ENCODE data around the gene LRSAM1.

LRSAM1 gene

GRCh38 chr9:127426756-127427155 is 24.6 kb upstream of the LRSAM1 start:
- DNase-seq (ENCODE audit: low read depth) = no peak

DNA sequence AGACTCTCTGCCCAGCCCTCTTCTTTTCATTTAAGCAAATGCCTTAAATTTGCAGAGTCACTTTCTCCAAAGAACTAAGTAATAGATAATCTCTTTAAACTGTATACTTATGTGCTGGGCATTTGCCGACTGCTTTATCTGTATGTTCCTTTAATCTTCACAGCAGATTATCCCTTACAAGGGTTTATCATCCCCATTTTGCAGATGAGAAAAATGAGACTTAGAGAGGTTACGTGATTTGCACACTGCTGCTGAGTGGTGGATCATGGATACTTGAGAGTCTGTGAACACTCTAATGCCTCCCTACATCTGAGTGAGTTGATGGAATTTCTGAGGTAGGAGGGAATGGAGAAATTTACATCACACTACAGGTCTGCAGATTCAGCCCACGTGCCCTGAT is 23.0 kb upstream of the LRSAM1 start:
- no peak for DNase-seq (ENCODE audit: low read depth)

- no peak for DNase-seq (ENCODE audit: low read depth)
Observed at GRCh38 chr9:127430415-127430814, 20.9 kb upstream of the LRSAM1 start.

DNA sequence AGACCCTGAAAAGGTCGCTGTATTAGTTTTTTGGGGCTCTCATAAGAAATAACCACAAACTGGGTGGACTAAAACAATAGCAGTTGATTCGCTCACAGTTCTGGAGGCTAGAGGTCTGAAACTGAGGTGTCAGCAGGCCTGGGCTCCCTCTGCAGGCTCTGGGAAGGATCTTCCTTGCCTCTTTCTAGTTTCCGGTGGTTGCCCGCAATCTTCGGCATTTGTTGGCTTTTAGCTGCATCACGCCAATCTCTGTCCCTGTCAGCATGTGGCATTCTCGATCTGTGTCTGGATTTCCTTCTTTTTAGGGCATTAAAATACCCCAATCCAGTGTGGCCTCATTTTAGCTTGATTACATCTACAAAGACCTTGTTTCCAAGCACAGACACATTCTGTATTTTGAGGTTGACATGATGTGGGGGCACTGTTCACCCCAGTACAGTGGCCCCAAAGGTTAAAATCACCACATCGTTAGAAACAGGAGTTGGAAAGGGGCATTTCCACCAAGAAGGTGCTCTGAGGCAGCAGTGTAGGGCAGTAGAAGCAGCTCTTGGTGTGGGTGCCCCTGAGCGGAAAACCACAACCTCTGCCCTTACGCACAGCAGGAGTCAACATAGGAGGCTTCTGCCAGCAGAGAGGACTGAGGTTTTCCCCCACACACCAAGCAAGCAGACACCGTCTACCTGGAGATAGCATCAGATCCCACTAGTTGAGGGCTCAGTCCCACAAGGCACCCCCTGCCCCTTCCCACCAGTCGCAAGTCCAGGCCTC is 13.6 kb upstream of the LRSAM1 start:
- no peak for DNase-seq (ENCODE audit: low read depth)

DNA sequence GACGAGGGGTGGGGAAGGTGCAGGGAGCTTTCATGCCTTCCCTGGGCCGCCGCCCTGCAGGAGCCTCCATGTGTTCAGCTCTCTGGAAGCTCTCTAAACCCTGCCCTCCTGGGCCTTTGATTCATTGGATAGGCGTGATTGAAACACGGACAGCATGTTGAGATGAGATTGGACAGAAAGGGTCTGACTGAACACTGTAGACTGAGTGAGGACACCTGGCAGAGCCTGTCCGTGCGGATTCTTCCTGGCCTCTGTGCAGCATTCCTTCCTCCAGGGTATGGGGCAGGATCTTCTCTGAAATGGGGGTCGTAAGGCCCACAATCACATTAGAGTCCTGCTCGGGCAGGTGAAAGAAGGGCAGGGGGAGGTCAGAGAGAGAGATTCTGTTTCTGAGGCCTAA is 12.9 kb upstream of the LRSAM1 start:
- no peak for DNase-seq (ENCODE audit: low read depth)

DNA sequence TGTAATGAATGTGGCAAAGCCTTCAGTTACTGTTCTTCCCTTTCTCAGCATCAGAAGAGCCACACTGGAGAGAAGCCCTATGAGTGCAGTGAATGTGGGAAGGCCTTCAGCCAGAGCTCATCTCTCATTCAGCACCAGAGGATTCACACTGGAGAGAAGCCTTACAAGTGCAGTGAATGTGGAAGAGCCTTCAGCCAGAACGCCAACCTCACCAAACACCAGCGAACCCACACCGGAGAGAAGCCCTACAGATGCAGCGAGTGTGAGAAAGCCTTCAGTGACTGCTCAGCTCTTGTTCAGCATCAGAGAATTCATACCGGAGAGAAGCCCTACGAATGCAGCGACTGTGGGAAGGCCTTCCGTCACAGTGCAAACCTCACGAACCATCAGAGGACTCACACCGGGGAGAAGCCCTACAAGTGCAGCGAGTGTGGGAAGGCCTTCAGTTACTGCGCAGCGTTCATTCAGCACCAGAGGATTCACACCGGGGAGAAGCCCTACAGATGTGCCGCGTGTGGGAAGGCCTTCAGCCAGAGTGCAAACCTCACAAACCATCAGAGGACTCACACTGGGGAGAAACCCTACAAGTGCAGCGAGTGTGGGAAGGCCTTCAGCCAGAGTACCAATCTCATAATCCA is 6.9 kb upstream of the LRSAM1 start:
- DNase-seq (ENCODE audit: low read depth) = no peak

- DNase-seq (ENCODE audit: low read depth) = peak; percentile 73
Observed at GRCh38 chr9:127444921-127445850, 6.1 kb upstream of the LRSAM1 start.

- DNase-seq (ENCODE audit: low read depth) = no peak
Observed at GRCh38 chr9:127445851-127446712, 5.2 kb upstream of the LRSAM1 start.

- no peak for DNase-seq (ENCODE audit: low read depth)
Observed at GRCh38 chr9:127446713-127447415, 4.4 kb upstream of the LRSAM1 start.

- DNase-seq (ENCODE audit: low read depth) = no peak
Observed at GRCh38 chr9:127447416-127448111, 3.7 kb upstream of the LRSAM1 start.

- DNase-seq (ENCODE audit: low read depth) = no peak
Observed at GRCh38 chr9:127448112-127448805, 3.1 kb upstream of the LRSAM1 start.

DNA sequence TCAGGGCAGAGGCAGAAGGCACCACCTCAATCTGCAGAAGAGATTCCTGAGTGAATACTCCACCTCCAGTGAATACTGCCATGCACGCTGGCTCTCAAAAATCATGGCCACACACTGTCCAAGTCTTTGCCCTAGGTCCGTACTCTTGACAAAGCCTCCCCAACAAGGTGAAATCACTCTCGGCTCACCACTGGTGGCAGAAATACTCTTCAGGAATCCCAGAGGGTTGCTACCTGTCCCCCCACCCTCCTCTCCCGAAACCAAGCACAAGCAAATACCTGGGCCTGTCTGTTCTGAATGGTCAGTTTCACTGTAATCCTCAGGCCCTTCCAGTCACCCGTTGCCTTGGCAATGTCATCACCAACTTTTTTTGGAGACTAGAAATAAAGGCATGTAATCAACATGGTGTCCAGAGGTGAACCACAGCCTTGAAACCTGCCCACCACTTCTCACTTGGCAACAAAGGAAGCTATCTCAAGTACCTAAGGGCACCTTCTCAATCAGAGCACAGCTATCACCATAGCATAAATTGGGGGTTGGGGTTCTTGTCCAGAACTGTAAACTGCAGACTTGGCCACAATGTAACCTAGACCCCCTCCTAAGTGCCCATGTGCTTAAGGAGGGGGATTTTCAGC is 1.9 kb upstream of the LRSAM1 start:
- no peak for DNase-seq (ENCODE audit: low read depth)

- DNase-seq (ENCODE audit: low read depth) = peak; percentile 44
Observed at GRCh38 chr9:127450243-127450760, 1.0 kb upstream of the LRSAM1 start.

DNA sequence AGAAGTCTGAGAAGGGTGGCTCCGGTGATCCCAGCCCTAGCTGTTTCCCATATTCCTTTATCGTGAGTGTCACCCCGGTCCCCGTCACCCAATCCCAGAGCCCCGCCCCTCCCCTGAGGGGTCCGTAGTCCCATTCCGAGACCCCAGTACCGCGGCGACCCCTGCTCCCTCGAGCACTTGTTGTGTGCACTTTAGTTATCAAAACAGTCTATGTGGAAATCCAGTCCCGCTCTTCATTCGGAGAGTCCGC is 223 bp downstream of the LRSAM1 start:
- no peak for DNase-seq (ENCODE audit: low read depth)

DNA sequence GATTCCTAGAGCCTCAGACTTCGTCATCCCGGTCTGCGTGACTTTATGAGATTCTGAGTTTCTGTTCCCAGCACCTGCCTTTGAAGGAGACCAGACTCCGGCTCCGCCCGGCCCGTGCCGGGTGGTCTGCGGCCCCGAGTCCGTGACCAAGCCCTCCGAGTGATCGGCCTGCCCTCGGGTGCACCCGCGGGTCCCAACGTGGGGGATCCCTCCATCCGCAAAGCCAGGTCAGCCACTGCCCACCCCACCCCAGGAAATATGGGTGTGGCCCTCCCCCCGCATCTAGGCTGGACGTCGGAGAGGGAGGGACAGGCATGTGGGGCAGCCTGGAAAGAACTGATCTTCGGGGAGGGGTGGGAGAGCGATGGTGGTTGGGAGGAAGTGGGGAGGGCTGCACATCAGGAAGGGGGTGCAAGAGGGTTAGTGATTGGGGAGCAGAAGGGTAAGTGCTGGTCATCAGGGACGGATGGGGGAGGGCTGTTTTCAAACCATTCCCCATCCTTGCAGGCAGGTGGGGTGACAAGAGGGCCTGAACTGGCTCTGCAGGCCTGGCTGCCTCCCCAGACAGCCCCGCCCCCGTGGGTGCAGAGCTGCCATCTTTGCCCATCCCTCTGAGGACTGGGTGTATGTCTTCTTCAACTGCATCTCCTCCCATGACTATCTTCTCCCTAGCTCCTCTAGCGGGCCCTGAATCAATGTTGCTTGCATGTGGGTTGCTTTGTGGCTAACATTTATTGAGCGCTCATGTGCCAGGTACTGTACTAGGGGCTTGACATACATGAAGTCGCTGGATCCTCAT is 747 bp downstream of the LRSAM1 start:
- DNase-seq (ENCODE audit: low read depth) = no peak

DNA sequence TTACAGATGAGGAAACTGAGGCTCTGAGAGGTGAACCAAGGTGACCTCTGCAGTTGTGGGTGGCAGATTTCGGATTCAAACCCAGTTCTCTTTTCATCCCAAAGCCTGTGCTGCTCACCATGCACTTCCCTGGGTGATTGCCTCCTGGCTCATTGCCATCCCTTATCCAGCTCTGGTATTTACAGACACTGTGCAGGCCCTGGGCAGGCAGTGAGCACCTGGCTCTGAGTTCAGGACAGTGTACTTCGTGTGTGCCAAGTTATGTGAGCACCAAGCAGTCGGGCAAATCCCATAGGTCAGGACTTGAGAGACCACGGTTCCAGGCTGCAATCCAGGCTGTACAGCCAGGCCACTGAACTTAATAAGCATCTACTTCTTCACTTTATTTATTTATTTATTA is 1.4 kb downstream of the LRSAM1 start:
- no peak for DNase-seq (ENCODE audit: low read depth)

DNA sequence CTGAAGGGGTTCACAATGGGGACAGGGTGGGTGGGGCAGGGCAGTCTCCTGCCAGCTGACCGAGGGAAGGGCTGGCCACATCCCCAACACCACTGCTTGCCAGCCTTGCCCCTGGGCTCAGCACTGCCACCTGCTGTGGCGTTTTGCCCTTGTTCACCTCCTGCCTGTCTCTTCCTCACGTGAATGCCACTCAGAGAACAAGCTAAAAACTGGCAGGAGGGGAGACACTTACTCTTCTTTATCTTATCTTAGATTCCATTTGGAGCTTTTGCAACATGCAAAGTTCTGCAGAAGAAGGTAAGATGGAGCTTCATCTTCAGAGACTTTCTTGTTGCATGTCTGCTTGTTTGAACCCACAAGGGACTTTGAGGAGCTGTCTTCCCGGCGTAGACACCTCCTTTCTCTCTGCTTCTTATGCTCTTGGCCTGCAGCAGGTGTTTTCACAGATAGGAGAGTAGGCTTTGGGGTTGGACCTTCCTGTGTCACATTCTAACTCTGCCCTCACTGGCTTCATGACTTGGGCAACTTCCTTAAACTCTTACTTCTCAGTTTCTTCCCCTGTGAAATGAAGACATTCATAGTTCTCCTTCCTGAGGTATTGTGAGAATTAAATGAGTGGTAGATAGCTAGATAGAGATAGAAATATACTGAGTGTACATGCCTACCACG is 4.1 kb downstream of the LRSAM1 start:
- no peak for DNase-seq (ENCODE audit: low read depth)
